Skeletal muscle satellite cell (primary cell): ENCODE results near the gene MBLAC1.

Experiments used
- H3K27me3 ChIP-seq: 2 replicates; pipeline ENCODE4 v1.7.0; 2013; ENCODE audit warnings: low read length; ENCODE audit not compliant: control insufficient read depth, insufficient read depth
- H3K36me3 ChIP-seq: 2 replicates; pipeline ENCODE4 v1.7.0; 2013; ENCODE audit warnings: mild to moderate bottlenecking, control low read depth, low read length; ENCODE audit not compliant: insufficient read depth
- H3K4me1 ChIP-seq: 2 replicates; pipeline ENCODE4 v1.7.0; 2013; ENCODE audit warnings: low read length; ENCODE audit not compliant: control insufficient read depth, insufficient read depth
- H3K4me2 ChIP-seq: 2 replicates; pipeline ENCODE4 v1.7.0; 2013; ENCODE audit warnings: mild to moderate bottlenecking, low read length
- H3K4me3 ChIP-seq: 2 replicates; pipeline ENCODE4 v1.7.0; 2013; ENCODE audit warnings: low read length
- H3K9ac ChIP-seq: 2 replicates; pipeline ENCODE4 v1.7.0; 2013; ENCODE audit warnings: mild to moderate bottlenecking, low read depth, low read length, moderate library complexity
- H3K9me3 ChIP-seq: replicated peaks from 2 replicates; pipeline ENCODE4 v1.7.0; 2013; ENCODE audit warnings: mild to moderate bottlenecking, control low read depth, low read length

Gene MBLAC1

DNA sequence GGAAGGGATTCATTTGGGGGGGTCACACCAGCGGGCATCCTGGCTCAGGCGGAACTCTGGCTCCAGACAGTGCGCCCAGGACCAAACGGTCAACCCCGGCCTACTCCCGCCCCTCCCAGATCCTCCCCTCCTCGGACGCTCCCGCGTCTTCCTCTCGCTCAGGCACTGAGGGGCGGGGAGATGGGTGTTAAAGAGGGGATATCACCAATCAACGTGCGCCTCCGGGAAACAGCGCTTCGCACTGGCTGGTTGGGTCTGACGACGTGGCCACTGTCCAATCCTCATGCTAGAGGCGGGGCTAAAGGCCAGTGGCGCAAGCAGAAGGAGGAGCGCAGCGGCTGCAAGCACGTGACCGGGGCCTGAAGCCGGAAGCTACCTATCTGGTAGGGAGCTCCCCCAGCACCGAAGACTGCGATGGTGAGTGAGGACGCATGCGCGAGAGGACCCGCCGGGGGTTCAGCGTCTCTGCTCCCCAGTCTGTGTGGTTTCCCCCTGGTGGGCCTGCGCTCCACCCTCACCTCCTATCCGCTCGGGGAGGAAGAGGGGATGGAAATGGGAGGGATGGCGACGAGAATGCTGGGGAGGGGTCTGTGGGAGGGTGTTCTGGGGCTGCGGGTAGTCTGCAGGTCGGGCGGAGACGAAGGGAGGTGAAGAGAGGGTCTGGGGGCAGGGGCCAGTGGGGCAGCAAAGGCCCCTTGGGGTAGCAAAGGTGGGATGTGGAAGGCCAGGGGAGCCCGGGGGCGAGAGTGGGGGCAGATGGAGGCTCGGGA lies 22.0 kb downstream of the MBLAC1 start, which contains the start of gene LAMTOR4:
Gene LAMTOR4, plus strand, starts transcription at position 360 of the 770 bp plus-strand sequence. Its CDS starts 55 bp downstream, at position 415.
- Histone ChIP-seq H3K36me3 (peaks cover 7% of the 10 kb centered on the region), H3K4me1 (peaks cover 7% of the 10 kb centered on the region), H3K27me3 (no peaks in the 10 kb centered on the region), H3K9me3 (no peaks in the 10 kb centered on the region), H3K9ac (peak within 1 kb of the TSS; percentile 96), H3K4me2 (peak within 1 kb of the TSS; percentile 99), H3K4me3 (peak within 1 kb of the TSS; percentile 94)

DNA sequence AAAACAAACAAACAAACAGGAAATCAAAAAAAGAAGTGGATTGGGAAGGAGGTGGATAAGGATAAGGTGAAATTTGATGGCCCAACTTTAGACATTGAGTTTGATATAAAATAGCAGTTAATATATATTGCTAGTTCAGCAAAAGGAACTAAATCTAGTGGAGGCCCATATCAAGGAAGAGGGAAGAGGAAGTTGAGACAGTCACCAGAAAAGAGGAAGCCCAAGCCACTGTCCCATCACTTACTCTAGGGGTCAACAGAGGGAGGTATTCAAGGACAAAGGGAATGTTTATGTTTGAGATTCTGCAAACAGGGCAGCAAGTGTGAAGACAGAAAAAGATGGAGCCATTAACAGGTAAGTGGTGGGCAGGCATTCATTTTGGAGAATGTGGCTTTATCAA lies 25.6 kb downstream of the MBLAC1 start:
- H3K27me3 ChIP-seq: no peaks in the 10 kb centered on the region
- H3K9ac ChIP-seq: no peak overlapping the region
- H3K36me3 ChIP-seq: peaks cover 40% of the 10 kb centered on the region
- H3K4me1 ChIP-seq: peaks cover 13% of the 10 kb centered on the region
- no peak overlapping the region for H3K4me2 ChIP-seq
- H3K4me3 ChIP-seq: no peak overlapping the region
- H3K9me3 ChIP-seq: no peaks in the 10 kb centered on the region

DNA sequence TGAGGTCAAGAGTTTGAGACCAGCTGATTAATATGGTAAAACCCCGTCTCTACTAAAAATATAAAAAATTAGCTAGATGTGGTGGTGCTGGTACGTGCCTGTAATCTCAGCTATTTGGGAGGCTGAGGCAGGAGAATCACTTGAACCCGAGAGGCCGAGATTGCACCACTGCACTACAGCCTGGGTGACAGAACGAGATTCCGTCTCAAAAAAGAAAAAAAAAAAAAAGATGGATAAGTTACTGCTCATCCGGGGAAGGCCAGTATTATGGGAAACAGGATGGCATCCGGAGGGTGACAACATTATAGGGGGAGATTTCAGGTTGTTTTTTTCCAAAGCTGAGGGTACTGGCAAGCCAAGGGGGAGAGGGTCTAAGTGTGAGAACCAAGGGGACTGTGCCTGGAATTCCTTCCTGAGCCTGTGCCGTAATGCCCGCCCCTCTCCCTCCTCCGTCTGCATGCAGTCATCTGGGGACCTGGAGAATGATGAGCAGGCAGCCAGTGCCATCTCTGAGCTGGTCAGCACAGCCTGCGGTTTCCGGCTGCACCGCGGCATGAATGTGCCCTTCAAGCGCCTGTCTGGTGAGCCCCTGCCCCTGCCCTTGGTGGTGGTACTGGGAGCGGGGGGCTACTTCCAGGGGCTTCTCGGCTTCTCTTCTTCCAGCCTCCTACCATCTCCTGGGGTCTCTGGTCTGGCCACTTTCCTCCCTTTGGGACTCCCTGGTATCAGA lies 26.3 kb downstream of the MBLAC1 start:
- no peaks in the 10 kb centered on the region for H3K9me3 ChIP-seq
- no peak overlapping the region for H3K9ac ChIP-seq
- peaks cover 18% of the 10 kb centered on the region for H3K4me1 ChIP-seq
- no peak overlapping the region for H3K4me3 ChIP-seq
- H3K36me3 ChIP-seq: peaks cover 40% of the 10 kb centered on the region
- H3K4me2 ChIP-seq: no peak overlapping the region
- H3K27me3 ChIP-seq: no peaks in the 10 kb centered on the region

GRCh38 chr7:100153708-100154535 lies 27.2 kb downstream of the MBLAC1 start:
- peaks cover 19% of the 10 kb centered on the region for H3K4me1 ChIP-seq
- no peaks in the 10 kb centered on the region for H3K27me3 ChIP-seq
- no peak overlapping the region for H3K9ac ChIP-seq
- H3K4me3 ChIP-seq: no peak overlapping the region
- H3K4me2 ChIP-seq: no peak overlapping the region
- H3K36me3 ChIP-seq: peaks cover 40% of the 10 kb centered on the region
- no peaks in the 10 kb centered on the region for H3K9me3 ChIP-seq

DNA sequence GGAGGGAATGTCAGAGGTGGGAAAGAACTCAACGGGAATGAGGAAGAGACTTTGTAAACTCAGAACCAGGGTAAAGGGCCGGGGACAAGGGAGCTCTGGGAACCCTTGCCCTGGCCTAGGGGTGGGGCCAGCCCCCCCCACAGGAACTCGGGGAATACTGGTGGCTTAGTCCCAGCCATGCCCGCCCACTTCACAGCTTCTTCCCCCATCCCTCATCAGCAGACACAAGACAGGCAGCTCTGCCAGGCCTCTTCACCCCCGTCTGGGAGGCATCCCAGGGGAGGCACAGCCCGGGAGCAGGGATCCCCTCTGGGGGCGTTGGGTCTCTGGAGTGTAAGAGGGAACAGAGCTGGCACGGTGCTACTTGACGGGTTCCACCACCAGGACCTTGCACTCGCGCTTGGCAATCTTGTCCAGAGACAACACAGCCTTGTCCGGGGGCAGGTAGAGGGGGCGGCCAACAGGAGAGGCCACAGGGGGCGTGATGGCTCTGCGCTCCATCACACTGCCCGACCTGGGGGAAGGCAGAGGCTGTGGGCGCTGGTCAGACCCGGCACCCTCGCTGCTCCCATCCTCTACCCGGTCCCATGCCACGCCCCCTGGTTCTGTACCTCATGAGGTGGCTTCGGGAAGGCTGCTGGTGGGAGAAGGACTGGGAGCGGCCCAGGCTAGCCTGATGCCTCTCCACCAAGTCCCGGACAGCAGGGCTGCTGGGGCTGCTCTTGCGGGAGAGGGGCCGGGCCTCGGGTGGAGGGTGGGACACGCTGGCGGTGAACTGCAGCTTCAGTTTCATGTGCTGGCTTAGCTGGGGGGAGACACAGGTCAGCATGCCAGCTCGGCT lies 28.1 kb downstream of the MBLAC1 start:
- Histone ChIP-seq H3K4me2 (no peak overlapping the region), H3K4me3 (no peak overlapping the region), H3K36me3 (peaks cover 40% of the 10 kb centered on the region), H3K9me3 (no peaks in the 10 kb centered on the region), H3K27me3 (no peaks in the 10 kb centered on the region), H3K4me1 (peaks cover 22% of the 10 kb centered on the region), H3K9ac (no peak overlapping the region)

DNA sequence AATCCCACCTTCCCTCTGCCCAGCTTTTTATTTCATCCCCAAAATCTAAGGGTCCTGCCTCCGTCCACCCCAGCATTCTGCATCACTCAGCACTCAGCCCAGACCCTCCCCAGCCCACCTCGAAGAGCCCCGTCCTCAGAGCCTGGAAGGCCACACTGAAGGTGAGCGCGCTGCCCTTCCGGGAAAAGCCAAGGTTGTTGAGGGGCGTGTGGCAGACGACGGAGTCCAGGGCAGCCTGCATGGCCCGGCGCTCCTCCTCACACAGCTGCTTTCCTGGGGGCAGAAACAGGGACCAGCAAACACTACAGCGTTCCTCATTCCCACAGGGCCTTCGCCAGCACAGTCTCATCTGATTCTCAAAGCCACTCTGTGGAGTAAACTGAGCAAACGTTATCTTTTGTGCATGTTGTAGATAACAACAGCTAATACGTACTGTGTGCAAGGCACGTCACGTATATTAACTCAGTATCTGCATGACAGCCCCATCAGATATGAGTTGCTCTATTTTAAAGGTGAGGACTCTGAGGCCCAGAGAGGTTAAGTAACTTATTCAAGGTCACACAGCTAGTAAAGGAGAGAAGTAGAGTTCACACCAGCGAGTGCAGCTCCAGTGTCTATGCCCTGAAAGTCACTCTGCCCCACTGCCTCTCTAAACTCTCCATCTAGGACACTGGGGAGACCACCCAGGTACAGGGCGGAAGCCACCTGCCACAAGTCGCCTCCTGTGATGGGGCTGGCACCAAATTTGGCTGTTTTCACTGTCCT lies 29.0 kb downstream of the MBLAC1 start:
- Histone ChIP-seq H3K4me1 (peaks cover 17% of the 10 kb centered on the region), H3K27me3 (no peaks in the 10 kb centered on the region), H3K9me3 (no peaks in the 10 kb centered on the region), H3K4me2 (no peak overlapping the region), H3K4me3 (no peak overlapping the region), H3K9ac (no peak overlapping the region), H3K36me3 (peaks cover 40% of the 10 kb centered on the region)

- no peak overlapping the region for H3K4me3 ChIP-seq
- peaks cover 40% of the 10 kb centered on the region for H3K36me3 ChIP-seq
These were observed 29.7 kb downstream of the MBLAC1 start for GRCh38 chr7:100156331-100157068.

GRCh38 chr7:100157069-100157333 lies 30.2 kb downstream of the MBLAC1 start:
- peaks cover 40% of the 10 kb centered on the region for H3K36me3 ChIP-seq
- no peaks in the 10 kb centered on the region for H3K9me3 ChIP-seq
- H3K4me3 ChIP-seq: peak overlapping the region; percentile 99
- H3K4me1 ChIP-seq: peaks cover 17% of the 10 kb centered on the region
- H3K4me2 ChIP-seq: peak overlapping the region; percentile 92
- H3K27me3 ChIP-seq: no peaks in the 10 kb centered on the region
- H3K9ac ChIP-seq: peak overlapping the region; percentile 95

More at GRCh38 chr7:100156331-100157068, 29.7 kb downstream of the MBLAC1 start:
- H3K27me3 ChIP-seq: no peaks in the 10 kb centered on the region
- peak overlapping the region; percentile 92 for H3K4me2 ChIP-seq
- H3K4me1 ChIP-seq: peaks cover 17% of the 10 kb centered on the region
- H3K9me3 ChIP-seq: no peaks in the 10 kb centered on the region
- no peak overlapping the region for H3K9ac ChIP-seq

- H3K4me3 ChIP-seq: peak overlapping the region; percentile 99
- H3K27me3 ChIP-seq: no peaks in the 10 kb centered on the region
- H3K36me3 ChIP-seq: peaks cover 40% of the 10 kb centered on the region
- H3K9ac ChIP-seq: peak overlapping the region; percentile 95
- no peaks in the 10 kb centered on the region for H3K9me3 ChIP-seq
- H3K4me1 ChIP-seq: peaks cover 17% of the 10 kb centered on the region
- H3K4me2 ChIP-seq: peak overlapping the region; percentile 92
These were observed 30.8 kb downstream of the MBLAC1 start for GRCh38 chr7:100157334-100158228.
